ENCODE data around the gene HPCAL1. TPM values are rescaled to one million over a fixed set of nuclear protein-coding genes. Genes with fewer than 3 reads are reported as not detected.

HPCAL1 gene
- total and polyA plus RNA-seq, 11 donors = 18.9 to 63.2 (median 40.5) TPM

DNA sequence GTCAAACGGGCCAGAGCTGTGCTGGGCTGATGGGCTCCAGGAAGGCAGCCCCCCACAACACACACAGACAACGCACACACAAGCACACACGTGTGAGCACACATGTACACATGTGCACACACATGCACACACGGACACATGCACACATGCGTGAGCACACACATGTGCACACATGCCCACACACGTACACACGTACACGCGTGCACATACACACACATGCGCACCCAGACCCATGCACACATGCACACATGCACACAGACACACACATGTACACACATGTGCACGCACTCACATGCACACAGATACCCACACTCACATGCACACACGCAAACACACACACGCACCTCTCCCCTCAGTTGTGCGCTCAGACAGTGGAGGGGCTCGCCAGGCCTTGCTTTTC is 31.2 kb upstream of the HPCAL1 start:
- H3K9me3 ChIP-seq = no peaks in the 10 kb centered on the region
- no peak overlapping the region for H3K4me3 ChIP-seq
- TF ChIP-seq POLR2A (IDR thresholded peaks at IDR 0.05) (no peak), CTCF (IDR thresholded peaks at IDR 0.05) (no peak)
- H3K4me1 ChIP-seq = peaks cover 0 to 12% (median 2%) of the 10 kb centered on the region in 12 donors
- ATAC-seq (no peak), DNase-seq (no peak)
- no peaks in the 10 kb centered on the region for H3K36me3 ChIP-seq
- WGBS, 4 donors = 84 to 91% (median 90%) methylated on average over 15 of the region's 15 CpGs
- no peaks in the 10 kb centered on the region for H3K27me3 ChIP-seq
- H3K27ac ChIP-seq = no peak overlapping the region
- intact Hi-C loops (cut with DNase I) = loop anchor here in 1 of 10 donors (10.0 kb wide), 2 partner anchors 133 to 163 kb away; no protein-coding TSS in a partner anchor

- no peak for ATAC-seq
- 86 to 88% (median 87%) methylated on average over 6 of the region's 6 CpGs for WGBS, 4 donors
These were observed 30.8 kb upstream of the HPCAL1 start for GRCh38 chr2:10271946-10272345.

DNA sequence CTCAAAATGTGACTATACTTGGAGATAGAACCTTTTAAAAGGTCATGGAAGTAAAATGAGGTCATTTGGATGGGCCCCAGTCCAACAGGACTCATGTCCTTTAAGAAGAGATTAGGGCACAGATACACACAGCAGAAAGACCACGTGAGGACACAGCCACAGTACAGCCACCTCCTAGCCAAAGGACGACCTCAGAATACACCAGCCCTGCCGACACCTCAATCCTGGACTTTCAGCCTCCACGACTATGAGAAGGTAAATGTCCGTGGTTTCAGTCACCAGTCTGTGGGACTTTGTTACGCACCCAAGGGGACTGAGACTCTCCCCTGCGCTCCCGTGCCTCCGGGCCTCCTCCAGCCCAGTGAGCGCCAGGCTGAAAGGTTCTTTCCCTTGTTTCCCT is 30.2 kb upstream of the HPCAL1 start:
- H3K9me3 ChIP-seq = no peaks in the 10 kb centered on the region
- ATAC-seq (no peak), DNase-seq (no peak)
- H3K4me1 ChIP-seq = peaks cover 0 to 10% (median 2%) of the 10 kb centered on the region in 12 donors
- H3K27me3 ChIP-seq = no peaks in the 10 kb centered on the region
- TF ChIP-seq POLR2A (IDR thresholded peaks at IDR 0.05) = no peak
- TF ChIP-seq CTCF (IDR thresholded peaks at IDR 0.05) = no peak
- intact Hi-C loops (cut with DNase I) = loop anchor here in 1 of 10 donors (10.0 kb wide), 2 partner anchors 132 to 162 kb away; no protein-coding TSS in a partner anchor
- H3K4me3 ChIP-seq = no peak overlapping the region
- no peak overlapping the region for H3K27ac ChIP-seq
- H3K36me3 ChIP-seq = no peaks in the 10 kb centered on the region
- WGBS, 4 donors = 91 to 95% (median 92%) methylated on average over 10 of the region's 10 CpGs

More at GRCh38 chr2:10271946-10272345, 30.8 kb upstream of the HPCAL1 start:
- Histone ChIP-seq H3K36me3 (no peaks in the 10 kb centered on the region), H3K27ac (no peak overlapping the region), H3K9me3 (no peaks in the 10 kb centered on the region), H3K27me3 (no peaks in the 10 kb centered on the region), H3K4me1 (peaks cover 0 to 12% (median 2%) of the 10 kb centered on the region in 12 donors), H3K4me3 (no peak overlapping the region)
- DNase-seq = no peak
- no peak for TF ChIP-seq POLR2A (IDR thresholded peaks at IDR 0.05)
- no peak for TF ChIP-seq CTCF (IDR thresholded peaks at IDR 0.05)
- intact Hi-C loops (cut with DNase I) = loop anchor here in 1 of 10 donors (10.0 kb wide), 2 partner anchors 133 to 163 kb away; no protein-coding TSS in a partner anchor

GRCh38 chr2:10273215-10274175 is 29.2 kb upstream of the HPCAL1 start:
- no peak for TF ChIP-seq POLR2A (IDR thresholded peaks at IDR 0.05)
- DNase-seq (no peak), ATAC-seq (no peak)
- H3K4me1 ChIP-seq = peaks cover 0 to 20% (median 4%) of the 10 kb centered on the region in 12 donors
- no peak overlapping the region for H3K27ac ChIP-seq
- no peaks in the 10 kb centered on the region for H3K36me3 ChIP-seq
- no peaks in the 10 kb centered on the region for H3K27me3 ChIP-seq
- no peaks in the 10 kb centered on the region for H3K9me3 ChIP-seq
- intact Hi-C loops (cut with DNase I) = loop anchor here in 1 of 10 donors (10.0 kb wide), 2 partner anchors 131 to 161 kb away; no protein-coding TSS in a partner anchor
- no peak overlapping the region for H3K4me3 ChIP-seq
- WGBS, 4 donors = 86 to 93% (median 91%) methylated on average over 21 to 22 of the region's 22 CpGs
